ENCODE measurements around the gene IGLL1.

- TF ChIP-seq, protein P1, sequence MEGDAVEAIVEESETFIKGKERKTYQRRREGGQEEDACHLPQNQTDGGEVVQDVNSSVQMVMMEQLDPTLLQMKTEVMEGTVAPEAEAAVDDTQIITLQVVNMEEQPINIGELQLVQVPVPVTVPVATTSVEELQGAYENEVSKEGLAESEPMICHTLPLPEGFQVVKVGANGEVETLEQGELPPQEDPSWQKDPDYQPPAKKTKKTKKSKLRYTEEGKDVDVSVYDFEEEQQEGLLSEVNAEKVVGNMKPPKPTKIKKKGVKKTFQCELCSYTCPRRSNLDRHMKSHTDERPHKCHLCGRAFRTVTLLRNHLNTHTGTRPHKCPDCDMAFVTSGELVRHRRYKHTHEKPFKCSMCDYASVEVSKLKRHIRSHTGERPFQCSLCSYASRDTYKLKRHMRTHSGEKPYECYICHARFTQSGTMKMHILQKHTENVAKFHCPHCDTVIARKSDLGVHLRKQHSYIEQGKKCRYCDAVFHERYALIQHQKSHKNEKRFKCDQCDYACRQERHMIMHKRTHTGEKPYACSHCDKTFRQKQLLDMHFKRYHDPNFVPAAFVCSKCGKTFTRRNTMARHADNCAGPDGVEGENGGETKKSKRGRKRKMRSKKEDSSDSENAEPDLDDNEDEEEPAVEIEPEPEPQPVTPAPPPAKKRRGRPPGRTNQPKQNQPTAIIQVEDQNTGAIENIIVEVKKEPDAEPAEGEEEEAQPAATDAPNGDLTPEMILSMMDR (IDR thresholded peaks at IDR 0.05) = no peak
- no peak for TF ChIP-seq POLR2A (IDR thresholded peaks at IDR 0.05)
These were observed 15.8 kb downstream of the IGLL1 start for GRCh38 chr22:23564276-23564675.

Data from thyroid gland (tissue), 4 donors.